Duodenal mucosa (tissue), 2 donors: ENCODE measurements around the gene BEND6.
A peak's percentile ranks its signal among the peaks of the same experiment; 100 is the strongest.

Experiments
- H3K27ac ChIP-seq: one replicate; pipeline ENCODE4 v1.7.0; 2013; ENCODE audit warnings: low read depth, low read length
- H3K27me3 ChIP-seq, 2 donors: one replicate each; pipeline ENCODE4 v1.7.0; 2013; ENCODE audit warnings: low read length in 2 of 2, control low read depth in 1 of 2; ENCODE audit not compliant: insufficient read depth in 2 of 2, control insufficient read depth in 1 of 2
- H3K36me3 ChIP-seq, 2 donors: one replicate each; pipeline ENCODE4 v1.7.0; 2013; ENCODE audit warnings: low read length in 2 of 2, control low read depth in 1 of 2; ENCODE audit not compliant: insufficient read depth in 2 of 2, control insufficient read depth in 1 of 2
- H3K4me1 ChIP-seq, 2 donors: one replicate each; pipeline ENCODE4 v1.7.0; 2013; ENCODE audit warnings: low read length in 2 of 2, control low read depth in 1 of 2; ENCODE audit not compliant: insufficient read depth in 2 of 2, control insufficient read depth in 1 of 2
- H3K4me3 ChIP-seq, 2 donors: one replicate each; pipeline ENCODE4 v1.7.0; 2013; ENCODE audit warnings: low read length in 2 of 2, low read depth in 1 of 2
- H3K9ac ChIP-seq, 2 donors: one replicate each; pipeline ENCODE4 v1.7.0; 2013; ENCODE audit warnings: low read length in 2 of 2, low read depth in 1 of 2
- H3K9me3 ChIP-seq, 2 donors: one replicate each; pipeline ENCODE4 v1.7.0; 2013; ENCODE audit warnings: low read length in 2 of 2, control low read depth in 1 of 2; ENCODE audit not compliant: control insufficient read depth in 1 of 2

Gene BEND6

GRCh38 chr6:56954403-56955170 lies at the start of gene BEND6:
Gene BEND6, plus strand, starts transcription at chr6:56955107. Its CDS starts 26,704 bp downstream, at chr6:56981811.
- Histone ChIP-seq H3K4me1 (peaks cover 4 to 8% of the 10 kb centered on the region in 2 donors), H3K4me3 (peak within 1 kb of the TSS; percentile 65 to 69), H3K9me3 (no peaks in the 10 kb centered on the region), H3K9ac (peak within 1 kb of the TSS in 1 of 2 donors; percentile 46), H3K36me3 (no peaks in the 10 kb centered on the region), H3K27ac (no peak within 1 kb of the TSS), H3K27me3 (peaks cover 20 to 47% of the 10 kb centered on the region in 2 donors)

GRCh38 chr6:56905378-56905777 lies 49.5 kb upstream of the BEND6 start:
- Histone ChIP-seq H3K9ac (no peak overlapping the region), H3K4me1 (no peaks in the 10 kb centered on the region), H3K36me3 (no peaks in the 10 kb centered on the region), H3K9me3 (no peaks in the 10 kb centered on the region), H3K27ac (no peak overlapping the region), H3K27me3 (no peaks in the 10 kb centered on the region), H3K4me3 (no peak overlapping the region)

DNA sequence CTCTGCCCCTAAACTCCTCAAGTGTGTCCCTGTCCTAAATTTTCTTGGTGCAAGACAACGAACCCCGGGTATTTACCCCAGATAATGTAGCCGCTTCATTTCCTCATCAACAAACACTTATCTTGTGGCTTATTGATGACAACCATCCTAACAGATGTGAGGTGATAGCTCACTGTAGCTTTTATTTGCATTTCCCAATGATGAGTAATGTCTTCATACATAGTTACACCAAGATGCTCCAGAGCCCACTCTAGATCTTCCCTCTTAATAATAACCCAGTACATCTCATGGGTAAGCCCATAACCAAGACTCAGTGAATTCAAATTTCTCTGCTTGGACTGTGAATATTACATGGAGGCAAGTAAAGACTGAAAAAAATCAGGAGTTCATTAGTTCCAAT lies 48.2 kb upstream of the BEND6 start:
- Histone ChIP-seq H3K27ac (no peak overlapping the region), H3K27me3 (no peaks in the 10 kb centered on the region), H3K4me1 (no peaks in the 10 kb centered on the region), H3K9me3 (no peaks in the 10 kb centered on the region), H3K36me3 (no peaks in the 10 kb centered on the region), H3K4me3 (no peak overlapping the region), H3K9ac (no peak overlapping the region)

GRCh38 chr6:56909115-56909907 lies 45.6 kb upstream of the BEND6 start:
- Histone ChIP-seq H3K4me3 (no peak overlapping the region), H3K27ac (no peak overlapping the region), H3K4me1 (no peaks in the 10 kb centered on the region), H3K27me3 (peaks cover 0 to 3% of the 10 kb centered on the region in 2 donors), H3K9ac (no peak overlapping the region), H3K9me3 (no peaks in the 10 kb centered on the region), H3K36me3 (no peaks in the 10 kb centered on the region)

- H3K27me3 ChIP-seq, result peaks cover 0 to 3% of the 10 kb centered on the region in 2 donors
- H3K36me3 ChIP-seq, result no peaks in the 10 kb centered on the region
- no peak overlapping the region for H3K27ac ChIP-seq
- no peaks in the 10 kb centered on the region for H3K9me3 ChIP-seq
- no peaks in the 10 kb centered on the region for H3K4me1 ChIP-seq
- H3K9ac ChIP-seq, result no peak overlapping the region
- no peak overlapping the region for H3K4me3 ChIP-seq
Observed at GRCh38 chr6:56911847-56912246, 43.1 kb upstream of the BEND6 start.

GRCh38 chr6:56913285-56914074 lies 41.4 kb upstream of the BEND6 start:
- Histone ChIP-seq H3K27ac (no peak overlapping the region), H3K27me3 (peaks cover 0 to 3% of the 10 kb centered on the region in 2 donors), H3K36me3 (no peaks in the 10 kb centered on the region), H3K4me3 (no peak overlapping the region), H3K9me3 (no peaks in the 10 kb centered on the region), H3K9ac (no peak overlapping the region), H3K4me1 (no peaks in the 10 kb centered on the region)

DNA sequence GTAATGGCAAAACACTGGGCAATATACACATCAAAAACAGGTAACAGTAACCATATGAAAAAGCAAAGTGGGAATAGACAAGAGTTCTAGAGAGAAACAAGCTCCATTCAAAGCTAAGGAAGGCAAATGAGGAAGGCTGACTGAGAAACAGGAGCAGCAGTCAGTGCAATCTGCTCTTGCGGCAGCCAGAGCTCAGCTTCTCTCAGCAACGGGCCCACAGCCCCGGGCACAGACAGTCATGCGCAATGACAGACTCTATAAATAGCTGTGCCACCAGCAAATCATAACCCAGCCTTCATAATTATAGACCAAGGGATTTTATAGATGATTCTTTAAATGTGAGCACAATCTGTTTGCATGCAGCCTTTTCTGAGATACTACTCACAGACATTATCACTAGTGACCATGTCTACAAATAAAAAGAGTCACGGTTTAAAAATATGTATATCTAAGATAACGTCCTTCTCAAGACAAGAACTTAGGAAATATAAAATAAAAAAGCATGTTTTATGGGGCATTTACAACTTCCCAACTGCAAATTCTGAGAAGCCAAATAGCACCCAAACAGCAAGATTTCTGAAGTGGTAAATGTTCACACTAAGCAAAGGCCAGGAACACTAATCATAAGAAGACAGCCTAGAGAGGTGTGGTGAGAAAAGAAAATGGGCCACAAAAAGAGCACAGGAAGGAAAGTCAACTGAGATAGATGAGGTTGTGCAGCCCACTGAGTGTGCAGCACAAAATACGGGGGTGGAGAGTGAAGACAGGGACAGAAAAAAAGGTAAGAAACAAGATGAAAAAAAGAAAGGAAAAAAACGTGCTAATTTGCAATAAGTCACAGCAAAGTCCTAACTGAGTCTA lies 39.9 kb upstream of the BEND6 start:
- H3K27ac ChIP-seq, result no peak overlapping the region

GRCh38 chr6:56915832-56916231 lies 39.1 kb upstream of the BEND6 start:
- H3K9ac ChIP-seq, result no peak overlapping the region
- no peak overlapping the region for H3K4me3 ChIP-seq
- H3K9me3 ChIP-seq, result no peaks in the 10 kb centered on the region
- no peak overlapping the region for H3K27ac ChIP-seq
- H3K4me1 ChIP-seq, result no peaks in the 10 kb centered on the region
- H3K27me3 ChIP-seq, result peaks cover 0 to 3% of the 10 kb centered on the region in 2 donors
- H3K36me3 ChIP-seq, result no peaks in the 10 kb centered on the region

More for the DNA sequence above, 39.9 kb upstream of the BEND6 start:
- Histone ChIP-seq H3K4me3 (no peak overlapping the region), H3K27me3 (peaks cover 0 to 3% of the 10 kb centered on the region in 2 donors), H3K9ac (no peak overlapping the region), H3K36me3 (no peaks in the 10 kb centered on the region), H3K9me3 (no peaks in the 10 kb centered on the region), H3K4me1 (no peaks in the 10 kb centered on the region)

DNA sequence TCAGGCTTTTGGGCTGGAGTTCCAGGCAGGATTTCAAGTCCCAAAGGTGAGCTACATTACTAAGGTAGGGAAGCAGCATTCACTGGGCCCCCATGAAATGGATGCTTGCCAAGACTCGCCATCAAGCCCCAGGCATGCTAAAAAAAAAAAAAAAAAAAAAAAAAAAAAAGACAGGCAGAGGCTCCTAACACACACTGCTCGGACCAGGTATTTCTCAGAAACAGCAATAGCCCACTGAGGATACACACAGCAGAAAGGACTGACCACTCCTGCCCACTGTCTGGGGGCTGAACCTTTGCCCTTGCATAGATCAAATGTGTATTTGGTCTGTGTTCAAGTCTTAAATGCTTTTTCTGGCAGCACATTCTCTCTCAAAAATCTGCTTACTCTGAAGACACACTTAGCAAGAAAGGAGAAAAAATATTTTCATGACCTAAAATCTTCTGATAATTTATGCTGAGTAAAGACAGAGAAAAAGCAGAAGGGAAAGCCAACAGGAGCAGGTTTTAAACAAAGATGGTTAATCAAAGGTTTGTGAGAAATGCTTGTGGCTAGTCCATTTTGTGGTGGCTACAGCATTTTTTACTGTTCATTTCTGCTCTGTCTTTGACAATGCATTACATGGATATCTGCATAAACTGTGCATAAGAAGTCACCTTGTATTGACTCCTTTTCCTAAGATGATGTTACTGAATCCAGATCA lies 37.9 kb upstream of the BEND6 start:
- no peak overlapping the region for H3K9ac ChIP-seq
- no peak overlapping the region for H3K4me3 ChIP-seq
- no peaks in the 10 kb centered on the region for H3K36me3 ChIP-seq
- H3K27ac ChIP-seq, result no peak overlapping the region
- H3K9me3 ChIP-seq, result no peaks in the 10 kb centered on the region
- peaks cover 0 to 3% of the 10 kb centered on the region in 2 donors for H3K27me3 ChIP-seq
- no peaks in the 10 kb centered on the region for H3K4me1 ChIP-seq
